Measurements from ENCODE around the gene LCMT1.
"Not testable (repeated sequence)": the region's sequence is repeated elsewhere in the genome, so short reads cannot be mapped to it uniquely, and the experiment has no call there.

GRCh38 chr16:25132751-25133150, 21.2 kb downstream of the LCMT1 start:
- TF ChIP-seq CTCF (IDR thresholded peaks at IDR 0.05 in 4 of 5, conservative IDR thresholded peaks at IDR 0.05 in 1 of 5); POLR2A (IDR thresholded peaks at IDR 0.05): not testable (repeated sequence)

Measured in gastrocnemius medialis (tissue), 4 donors.